Left renal cortex interstitium (tissue), 4 donors: Measurements from ENCODE around the gene CHI3L2. TPM values are rescaled to one million over a fixed set of nuclear protein-coding genes. Genes with fewer than 3 reads are reported as not detected.

Experiments used
- DNase-seq, 4 donors: peaks; one replicate each; pipeline ENCODE4 v3.0.0-alpha.2; 2013; ENCODE audit warnings: low read depth in 4 of 4, low spot score in 2 of 4, missing footprints in 1 of 4
- polyA plus RNA-seq, 4 donors: library from polyadenylated mRNA; unstranded; fragments of 120-200 nt; gene quantifications; one replicate each; pipeline ENCODE4 v1.2.1, GENCODE V29; 2013; ENCODE audit not compliant: insufficient read length in 4 of 4

The CHI3L2 gene
- polyA plus RNA-seq, 4 donors, result 0.07 to 0.22 TPM; not detected in 2

DNA sequence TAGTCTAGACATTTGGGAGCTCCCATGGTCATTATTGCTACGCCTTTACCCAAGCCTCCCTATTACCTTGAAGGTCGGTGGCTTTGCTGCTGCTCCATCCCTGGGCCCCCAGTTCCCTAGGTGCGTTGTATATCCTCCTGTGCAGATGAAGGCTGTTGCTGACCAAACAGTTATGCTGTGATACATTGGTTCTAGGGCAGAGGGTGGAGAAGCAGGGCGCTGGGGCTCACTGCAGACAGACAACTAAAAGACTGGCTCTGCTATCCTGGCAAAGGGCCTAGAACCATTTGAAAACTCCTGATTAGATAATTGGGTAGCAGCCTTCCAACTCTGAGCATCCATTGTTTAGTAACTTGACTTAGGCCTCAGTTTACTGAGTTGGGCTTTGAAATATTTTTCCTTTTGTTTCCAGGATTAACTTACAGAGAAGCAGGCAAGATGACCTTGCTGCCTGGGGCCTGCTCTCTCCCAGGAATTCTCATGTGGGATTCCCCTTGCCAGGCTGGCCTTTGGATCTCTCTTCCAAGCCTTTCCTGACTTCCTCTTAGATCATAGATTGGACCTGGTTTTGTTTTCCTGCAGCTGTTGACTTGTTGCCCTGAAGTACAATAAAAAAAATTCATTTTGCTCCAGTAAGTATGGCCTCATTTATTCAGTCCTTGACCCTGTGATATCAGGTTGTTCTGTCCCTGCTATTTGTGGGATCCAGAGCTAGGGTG lies 15.5 kb downstream of the CHI3L2 start:
- DNase-seq, result no peak

DNA sequence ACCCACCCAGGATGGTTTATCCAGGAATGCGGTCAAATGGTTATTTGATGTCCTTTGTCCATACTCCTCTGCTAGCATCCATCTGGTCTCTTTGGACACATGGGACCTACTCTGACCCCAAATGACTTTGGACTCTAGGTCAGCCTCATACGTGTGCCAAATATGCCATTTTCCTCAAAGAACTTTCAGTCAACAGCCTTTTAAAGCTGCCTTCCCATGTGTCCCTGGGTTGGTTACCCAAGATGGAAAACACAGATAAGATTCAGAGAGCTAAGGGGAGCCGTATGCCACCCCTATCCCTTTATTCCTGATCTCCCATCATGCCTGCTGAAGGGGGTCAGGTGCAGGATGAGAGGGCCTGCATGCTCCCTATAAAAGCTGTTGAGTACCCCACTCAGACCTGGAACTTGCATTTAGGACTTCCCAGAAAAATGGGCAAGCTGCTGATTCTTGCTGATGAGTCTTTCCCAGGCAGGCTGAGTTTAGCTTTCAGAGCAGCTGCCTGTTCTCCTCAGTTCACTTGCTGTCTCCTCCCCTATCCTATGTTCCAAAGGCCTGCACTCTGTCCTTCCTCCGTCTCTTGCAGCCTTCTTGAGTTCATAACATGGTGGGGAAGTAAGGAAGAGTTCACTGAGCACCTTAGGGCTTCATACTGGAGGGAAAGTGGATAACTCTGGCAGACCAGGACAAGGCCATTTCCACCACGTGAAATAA lies 19.8 kb downstream of the CHI3L2 start:
- DNase-seq, result no peak

DNA sequence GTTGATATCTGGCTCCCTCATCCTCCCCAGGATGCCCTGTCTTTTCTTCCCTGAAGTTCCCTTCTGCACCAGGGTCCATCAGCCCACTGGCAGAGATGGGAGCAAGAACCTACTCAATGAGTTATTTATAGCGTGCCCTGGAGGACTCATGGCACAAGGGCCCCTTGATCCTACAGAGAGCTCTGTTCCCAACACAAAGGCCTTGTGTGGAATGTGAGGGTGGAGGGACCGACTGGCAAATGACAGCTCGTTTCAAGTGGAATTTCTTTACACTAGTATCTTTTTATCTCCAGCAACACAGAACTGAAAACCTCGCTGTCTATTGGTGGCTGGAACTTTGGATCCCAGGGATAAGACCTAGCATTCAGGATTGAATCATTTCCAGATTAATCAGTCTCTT lies 22.4 kb downstream of the CHI3L2 start:
- DNase-seq, result no peak

DNA sequence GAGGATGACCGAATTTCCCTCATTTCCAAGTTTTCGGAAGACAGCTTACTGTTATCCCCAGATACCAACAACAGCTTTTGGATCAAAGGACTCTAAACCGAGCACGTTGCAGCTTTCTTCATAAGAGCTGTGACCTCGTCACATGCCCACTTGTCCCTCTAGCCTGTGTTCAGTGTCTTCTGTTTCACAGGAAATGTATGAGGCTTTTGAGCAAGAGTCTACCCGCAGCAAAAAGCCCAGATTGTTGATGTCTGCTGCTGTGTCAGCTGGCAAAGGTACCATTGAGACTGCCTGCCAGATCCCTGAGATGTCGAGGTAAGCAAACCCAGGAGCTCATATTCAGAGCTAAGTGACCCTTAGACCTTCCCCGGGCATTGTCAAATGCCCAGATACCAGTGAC lies 24.1 kb downstream of the CHI3L2 start:
- no peak for DNase-seq

DNA sequence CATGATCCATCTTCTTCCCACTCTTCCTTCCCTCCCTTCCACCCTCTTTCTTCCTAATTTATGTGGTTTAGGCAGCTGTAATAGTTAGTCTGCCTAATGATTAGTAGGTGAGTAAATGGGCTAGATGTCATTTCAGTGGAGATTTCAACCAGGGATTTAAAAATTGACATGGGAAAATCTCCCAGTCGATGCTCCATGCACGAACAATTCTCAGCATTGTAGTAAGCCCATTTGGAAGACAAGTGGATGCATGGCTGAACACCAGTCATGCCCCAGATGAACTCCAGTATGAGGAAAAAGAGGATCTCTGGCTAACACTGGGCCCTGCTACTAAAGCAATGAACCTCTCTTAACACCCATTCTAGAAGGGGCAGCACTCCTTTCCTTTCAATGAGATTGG lies 25.3 kb downstream of the CHI3L2 start:
- DNase-seq, result no peak

DNA sequence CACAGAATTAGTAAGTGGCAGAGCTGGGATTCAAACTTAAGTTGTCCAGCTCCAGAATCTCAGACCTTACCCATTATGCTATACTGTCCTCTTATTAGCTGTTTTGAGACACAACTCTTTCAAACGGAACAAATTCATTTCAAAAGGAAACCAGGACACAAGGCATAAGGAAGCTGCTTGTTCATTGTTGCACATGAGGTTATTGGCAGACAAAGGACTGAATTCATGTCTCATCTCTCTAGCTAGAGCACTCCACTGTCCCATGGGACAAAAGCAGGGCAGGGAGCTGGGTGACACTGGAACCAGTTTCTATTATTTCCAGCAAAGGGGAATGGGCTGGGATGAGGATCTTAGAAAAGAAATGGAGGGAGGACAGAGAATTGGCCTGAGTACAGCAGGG lies 26.4 kb downstream of the CHI3L2 start:
- no peak for DNase-seq

DNA sequence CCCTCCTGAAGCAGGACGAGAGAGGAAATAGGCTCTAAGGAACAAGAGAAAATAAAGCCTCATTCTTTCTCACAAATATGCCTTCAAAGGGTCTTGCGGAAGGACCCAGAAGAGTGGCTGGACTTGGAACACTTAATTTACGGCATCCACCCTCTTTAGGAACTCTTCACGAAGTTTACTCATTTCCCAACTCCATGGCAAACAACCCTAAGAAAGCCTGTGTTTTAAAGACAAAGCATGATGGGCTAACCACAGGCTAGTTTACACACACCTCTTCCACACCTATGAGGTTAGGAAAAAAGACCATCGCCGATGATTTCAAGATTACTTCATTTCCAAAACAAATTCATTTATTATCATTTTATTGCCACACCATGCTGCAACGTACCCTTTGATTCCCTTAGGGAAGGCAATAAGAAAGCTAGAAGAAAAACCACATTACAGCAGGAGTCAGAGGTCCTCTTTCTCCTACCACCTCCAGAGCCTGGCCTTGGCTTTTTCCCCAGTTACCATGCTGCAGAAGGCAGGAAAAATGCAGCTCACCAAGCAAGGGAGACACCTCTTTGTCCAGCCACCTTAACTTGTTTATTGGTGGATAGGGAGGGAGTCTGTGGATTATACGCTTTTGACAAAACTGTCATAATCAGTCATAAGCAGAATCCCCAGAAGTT lies 29.6 kb downstream of the CHI3L2 start:
- DNase-seq, result no peak

DNA sequence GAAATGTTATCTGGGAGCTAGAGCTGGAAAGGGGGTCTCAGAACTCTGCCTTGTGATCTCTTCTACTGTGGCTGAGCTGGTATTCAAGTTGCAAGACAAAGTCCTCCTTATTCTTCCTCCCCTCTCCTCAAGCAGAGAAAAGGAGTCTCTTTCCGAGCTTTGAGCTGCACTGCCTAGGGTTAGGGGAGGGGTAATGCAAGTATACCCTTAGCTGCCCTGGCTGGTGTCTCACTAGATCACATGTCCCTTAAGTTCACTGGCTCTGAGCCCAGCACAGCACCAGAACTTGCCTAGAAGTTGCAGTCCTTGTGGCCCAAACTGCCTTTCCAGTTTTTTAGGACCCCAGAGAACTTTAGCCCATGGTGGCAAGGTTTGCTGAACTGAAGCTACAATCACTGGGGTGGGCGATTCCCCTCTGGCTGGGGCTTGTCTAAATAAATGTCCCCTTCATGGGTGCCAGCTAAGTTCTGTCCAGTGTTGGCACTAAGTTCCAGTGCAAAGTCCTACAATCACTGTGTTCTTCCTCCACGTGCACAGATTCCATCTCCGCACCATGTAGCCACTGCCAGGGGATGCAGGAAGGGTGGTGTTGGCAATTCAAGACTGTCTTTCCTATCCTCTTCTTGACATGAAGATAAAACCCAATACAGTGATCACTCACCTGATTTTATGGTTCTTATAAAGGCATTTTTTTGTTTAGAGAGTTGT lies 40.4 kb downstream of the CHI3L2 start:
- no peak for DNase-seq

DNA sequence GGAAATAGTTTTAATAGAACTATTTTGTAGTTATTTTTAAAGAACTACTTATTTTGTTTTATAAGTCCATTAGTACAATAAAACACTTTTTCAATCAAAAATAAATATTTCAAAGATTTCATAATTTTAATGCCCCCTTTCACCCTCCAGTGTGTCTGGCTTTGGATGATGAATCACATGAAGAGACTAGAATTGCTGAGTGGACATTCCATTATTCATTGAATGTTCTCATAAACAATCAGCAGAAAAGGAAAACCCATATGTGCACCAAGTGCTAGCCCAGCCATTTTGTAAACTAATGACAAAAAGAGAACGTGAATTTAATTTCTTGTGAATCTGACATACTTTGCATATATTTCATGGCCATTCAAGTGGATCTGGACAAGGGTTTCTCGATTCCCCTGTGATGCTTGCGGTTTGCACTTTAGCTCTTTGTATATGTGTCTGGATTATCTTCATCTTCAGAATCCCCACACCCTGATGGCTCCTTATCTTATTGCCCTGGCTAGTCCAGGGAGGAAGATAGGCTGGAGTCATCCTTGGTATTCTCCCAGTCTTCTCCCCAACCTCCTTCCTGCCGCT lies 42.4 kb downstream of the CHI3L2 start:
- no peak for DNase-seq

DNA sequence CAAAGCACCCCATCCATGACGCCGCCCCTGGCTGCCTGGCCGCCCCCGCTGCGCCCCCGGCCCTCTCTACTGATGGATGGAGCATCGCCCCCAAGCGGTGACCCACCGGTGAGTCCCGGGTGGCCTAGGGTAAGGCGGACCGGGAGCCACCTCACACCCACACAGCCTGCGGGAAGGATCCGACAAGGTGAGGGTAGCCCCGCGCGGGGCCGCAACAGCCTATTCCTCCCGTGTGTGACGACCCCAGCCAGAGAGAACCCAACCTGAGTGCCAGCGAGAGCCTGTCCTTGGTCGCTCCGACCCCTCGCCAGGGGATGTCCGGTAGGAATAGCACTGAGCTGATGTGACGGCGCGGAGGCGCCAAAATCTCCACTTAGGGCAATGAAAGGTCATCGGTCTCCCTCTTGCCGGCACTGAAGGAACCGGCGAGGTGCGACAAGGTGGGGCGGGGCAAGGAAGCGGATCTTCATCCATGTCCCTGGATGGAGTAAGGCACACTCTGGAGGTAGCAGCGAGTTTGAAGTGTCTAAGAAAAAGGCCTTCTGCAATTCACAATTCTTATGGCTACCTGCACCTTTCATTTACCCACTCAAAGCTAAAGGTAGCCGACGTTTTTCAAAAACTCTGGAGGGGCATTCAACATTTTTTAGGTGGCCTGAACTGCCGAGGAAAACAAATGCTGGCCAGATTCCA lies 43.4 kb downstream of the CHI3L2 start:
- DNase-seq, result no peak

DNA sequence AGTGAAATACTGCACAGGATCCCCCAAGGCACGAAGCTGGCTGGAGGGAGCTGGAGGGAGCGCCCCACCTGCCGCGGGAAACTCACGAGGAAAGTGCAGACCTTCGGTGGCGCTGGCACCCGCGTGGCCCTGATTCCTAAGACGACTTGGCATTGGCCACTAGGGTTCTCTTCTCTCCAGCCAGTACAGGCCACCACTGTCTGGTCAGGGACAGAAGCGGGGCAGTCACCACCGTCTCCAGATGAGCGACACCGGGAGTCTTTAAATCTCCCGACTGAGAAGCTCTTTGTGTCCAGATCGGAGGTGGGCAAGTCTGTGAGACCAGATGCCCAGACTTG lies 43.9 kb downstream of the CHI3L2 start:
- no peak for DNase-seq

DNA sequence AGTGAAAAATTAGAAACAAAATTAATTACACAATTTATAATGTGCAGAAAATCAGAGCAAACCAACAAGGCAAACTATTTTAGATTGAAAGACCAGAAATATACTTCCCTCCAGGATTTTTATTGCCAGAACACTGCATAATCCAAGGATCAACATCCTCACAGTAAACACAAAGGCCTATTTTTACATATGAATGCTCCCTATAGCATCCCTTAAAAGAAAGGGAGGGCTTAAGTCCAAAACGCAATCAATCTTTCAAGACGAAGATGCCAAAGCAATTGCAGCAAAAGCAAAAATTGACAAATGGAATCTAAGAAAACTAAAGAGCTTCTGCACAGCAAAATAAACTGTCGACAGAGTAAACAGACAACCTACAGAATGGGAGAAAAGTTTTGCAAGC lies 44.6 kb downstream of the CHI3L2 start:
- DNase-seq, result no peak

DNA sequence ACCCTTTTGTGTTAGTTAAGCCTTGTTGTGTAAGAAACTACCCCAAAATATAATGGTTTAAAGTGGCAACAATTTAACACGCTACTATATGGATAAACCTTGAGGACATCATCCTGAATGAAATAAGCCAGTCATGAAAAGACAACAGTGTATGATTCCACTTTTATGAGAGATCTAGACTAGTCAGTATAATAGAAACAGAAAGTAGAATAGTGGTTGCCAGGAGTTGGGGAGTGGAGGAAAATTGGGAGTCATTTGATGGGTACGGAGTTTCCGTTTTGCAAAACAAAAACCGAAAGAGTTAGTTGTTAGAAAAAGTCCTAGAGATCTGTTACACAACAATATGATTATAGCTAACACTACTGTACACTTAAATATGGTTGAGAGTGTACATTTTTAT lies 47.1 kb downstream of the CHI3L2 start:
- no peak for DNase-seq

DNA sequence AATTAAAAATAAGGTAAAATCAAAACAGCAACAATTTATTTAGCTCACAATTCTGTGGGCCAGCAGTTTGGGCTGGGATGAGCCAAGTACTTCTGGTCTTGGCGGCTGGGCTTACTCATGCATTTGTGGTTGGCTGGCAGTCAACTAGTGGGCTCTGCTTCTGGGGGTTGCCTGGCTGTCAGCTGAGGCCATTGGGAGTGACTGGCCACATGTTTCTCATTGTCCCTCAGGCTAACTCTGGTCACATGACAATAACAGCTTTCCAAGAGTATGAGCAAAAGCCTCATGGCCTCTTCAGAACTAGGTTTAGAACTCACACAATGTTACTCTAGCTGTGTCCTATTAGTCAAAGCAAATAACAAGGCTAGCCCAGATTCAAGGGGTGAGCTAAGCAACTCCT lies 47.6 kb downstream of the CHI3L2 start:
- no peak for DNase-seq

DNA sequence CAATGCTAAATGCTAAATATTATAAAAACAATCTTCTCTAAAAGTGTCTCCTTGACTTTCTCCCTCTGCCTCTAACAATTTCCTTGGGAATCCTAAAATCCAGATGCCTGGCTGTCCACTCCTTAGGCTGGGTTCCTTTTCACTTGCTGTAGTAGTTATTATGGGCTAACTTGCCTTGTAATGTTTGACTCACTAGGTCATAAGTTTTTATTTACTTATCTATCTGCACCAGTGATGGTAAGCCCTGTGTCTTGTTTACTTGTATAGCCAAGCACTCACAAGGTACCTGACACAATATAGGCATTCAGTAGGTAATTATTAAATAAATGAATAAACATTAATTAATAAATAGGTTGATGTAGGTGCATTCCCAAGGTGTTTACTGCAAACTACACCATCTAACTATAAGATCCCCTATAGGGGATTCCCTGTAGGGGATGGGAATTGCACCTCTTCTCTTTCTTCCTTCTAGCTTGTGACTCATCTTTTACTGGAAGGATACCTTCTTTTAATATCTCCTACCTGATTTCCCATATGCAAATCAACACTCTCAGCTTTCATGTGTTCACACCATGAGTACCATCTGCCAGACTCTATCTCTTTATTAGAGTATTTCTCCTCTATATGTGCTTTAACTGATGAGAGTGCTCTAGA lies 48.4 kb downstream of the CHI3L2 start:
- no peak for DNase-seq

DNA sequence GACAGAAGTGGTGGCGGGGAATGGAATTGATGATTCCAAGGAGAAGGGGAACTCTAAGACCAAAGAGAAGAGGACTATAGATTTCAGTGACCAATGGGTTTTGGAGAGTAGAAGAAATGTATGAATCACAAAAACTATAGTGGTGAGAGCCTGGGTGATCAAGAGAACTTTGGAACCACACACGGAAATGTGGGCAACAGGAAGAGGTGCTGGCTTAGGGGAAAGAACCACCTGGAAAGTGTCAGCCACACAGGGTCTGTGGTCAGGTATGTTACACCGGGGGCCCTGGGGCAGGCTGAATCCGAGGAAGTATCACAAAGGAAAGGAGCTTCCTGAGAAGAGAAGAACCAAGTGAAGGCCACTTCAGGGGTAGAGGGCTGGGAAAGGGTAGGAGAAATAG lies 51.6 kb downstream of the CHI3L2 start:
- no peak for DNase-seq

DNA sequence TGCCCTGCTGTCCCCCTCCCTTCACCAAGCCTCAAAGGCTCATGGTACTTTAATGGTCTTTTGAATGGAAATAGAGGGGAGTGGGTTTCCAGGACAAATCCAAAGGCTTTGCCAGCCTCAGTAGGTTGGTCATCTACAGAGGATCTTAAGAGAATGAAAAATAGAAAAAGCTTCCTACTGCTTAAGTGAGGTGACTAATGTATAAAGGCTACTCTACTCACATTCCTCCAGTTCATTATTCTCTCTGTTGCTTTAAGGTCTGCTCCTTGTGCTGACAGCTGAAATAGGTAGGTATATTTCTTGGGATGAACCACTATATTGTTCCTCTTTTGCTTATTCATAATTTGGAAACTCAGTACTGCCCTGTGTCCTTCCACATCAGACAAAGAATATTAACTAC lies 52.8 kb downstream of the CHI3L2 start:
- DNase-seq, result no peak

DNA sequence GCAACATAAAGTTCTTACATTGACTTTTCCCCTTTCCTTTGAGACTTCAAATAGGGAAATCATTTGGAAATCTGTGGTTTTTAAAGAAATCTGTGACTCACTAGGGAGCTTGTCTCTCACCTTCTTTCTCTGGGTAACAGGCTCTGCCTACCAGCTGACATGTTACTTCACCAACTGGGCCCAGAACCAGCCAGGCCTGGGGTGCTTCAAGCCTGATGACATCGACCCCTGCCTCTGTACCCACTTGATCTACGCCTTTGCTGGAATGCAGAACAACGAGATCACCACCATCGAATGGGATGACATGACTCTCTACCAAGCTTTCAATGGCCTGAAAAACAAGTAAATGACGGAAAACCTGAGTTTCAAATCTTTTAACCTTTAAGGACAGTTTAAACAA lies 53.9 kb downstream of the CHI3L2 start:
- no peak for DNase-seq

DNA sequence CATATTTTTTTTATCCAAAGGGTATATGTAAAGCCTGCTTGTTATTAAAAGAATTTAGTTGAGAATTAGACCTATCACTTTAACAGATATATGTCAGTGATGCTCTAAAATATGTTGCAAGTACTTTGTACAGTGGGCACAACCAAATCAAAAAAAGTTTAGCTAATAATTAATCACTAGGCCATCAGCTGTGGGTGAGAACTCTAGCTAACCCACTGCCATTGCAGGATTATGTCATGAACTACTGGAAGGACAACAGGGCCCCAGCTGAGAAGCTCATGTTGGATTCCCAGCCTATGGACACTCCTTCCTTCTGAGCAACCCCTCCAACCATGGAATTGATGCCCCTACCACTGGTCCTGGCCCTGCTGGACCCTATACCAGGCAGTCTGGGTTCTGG lies 56.3 kb downstream of the CHI3L2 start:
- no peak for DNase-seq

DNA sequence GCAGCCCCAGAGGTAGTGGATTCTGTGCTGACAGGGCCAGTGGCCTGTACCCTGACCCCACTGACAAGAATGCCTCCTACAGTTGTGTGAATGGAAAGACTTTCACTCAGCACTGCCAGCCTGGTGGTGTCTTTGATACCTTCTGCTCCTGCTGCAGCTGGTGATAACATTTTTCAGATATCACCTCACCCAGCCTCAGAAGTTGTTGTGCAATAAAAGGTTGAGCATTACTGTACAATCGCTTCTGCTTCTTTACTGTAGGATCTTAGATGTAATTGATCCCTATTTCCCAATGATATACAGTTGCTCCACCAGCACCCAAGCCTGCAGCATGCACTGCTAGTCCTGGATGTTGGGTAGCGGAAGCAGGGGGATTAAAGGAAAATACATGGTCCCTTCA lies 58.4 kb downstream of the CHI3L2 start:
- no peak for DNase-seq
